Measurements from ENCODE around the gene NADSYN1. TPM values are rescaled to one million over a fixed set of nuclear protein-coding genes. Genes with fewer than 3 reads are reported as not detected.

NADSYN1 gene
- total RNA-seq, 6 experiments from 2014 or later: 39.3 to 48.0 (median 46.7) TPM

DNA sequence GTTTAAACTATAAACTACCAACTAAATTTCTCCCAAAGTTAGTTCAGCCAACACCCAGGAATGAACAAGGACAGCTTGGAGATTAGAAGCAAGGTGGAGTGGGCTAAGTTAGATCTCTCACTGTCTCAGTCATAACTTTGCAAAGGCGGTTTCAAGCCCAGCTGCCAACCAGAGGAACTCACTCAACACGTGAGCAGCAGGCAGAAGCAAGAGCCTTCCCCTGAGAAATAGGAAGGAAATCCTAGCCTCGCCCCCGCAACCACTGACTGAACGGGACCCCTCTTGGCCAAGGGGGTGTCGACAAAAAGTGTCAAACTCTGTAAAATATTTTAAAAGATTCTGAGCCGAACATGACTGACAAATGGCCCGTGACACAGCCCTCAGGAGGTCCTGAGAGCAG is 90.9 kb downstream of the NADSYN1 start:
- TF ChIP-seq, protein P1, sequence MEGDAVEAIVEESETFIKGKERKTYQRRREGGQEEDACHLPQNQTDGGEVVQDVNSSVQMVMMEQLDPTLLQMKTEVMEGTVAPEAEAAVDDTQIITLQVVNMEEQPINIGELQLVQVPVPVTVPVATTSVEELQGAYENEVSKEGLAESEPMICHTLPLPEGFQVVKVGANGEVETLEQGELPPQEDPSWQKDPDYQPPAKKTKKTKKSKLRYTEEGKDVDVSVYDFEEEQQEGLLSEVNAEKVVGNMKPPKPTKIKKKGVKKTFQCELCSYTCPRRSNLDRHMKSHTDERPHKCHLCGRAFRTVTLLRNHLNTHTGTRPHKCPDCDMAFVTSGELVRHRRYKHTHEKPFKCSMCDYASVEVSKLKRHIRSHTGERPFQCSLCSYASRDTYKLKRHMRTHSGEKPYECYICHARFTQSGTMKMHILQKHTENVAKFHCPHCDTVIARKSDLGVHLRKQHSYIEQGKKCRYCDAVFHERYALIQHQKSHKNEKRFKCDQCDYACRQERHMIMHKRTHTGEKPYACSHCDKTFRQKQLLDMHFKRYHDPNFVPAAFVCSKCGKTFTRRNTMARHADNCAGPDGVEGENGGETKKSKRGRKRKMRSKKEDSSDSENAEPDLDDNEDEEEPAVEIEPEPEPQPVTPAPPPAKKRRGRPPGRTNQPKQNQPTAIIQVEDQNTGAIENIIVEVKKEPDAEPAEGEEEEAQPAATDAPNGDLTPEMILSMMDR (IDR thresholded peaks at IDR 0.05): no peak
- DNase-seq: no peak
- Mint-ChIP-seq H3K4me3 (no peak overlapping the region), H3K9me3 (no peaks in the 10 kb centered on the region; the same call in 1 of the 2 replicates), H3K27ac (no peak overlapping the region), H3K36me3 (ENCODE audit: low read depth) (no peaks in the 10 kb centered on the region), H3K27me3 (ENCODE audit: insufficient read depth) (peaks cover 29% of the 10 kb centered on the region), H3K4me1 (ENCODE audit: low read depth) (no peaks in the 10 kb centered on the region)

- Mint-ChIP-seq H3K4me1 (ENCODE audit: low read depth) (no peaks in the 10 kb centered on the region), H3K36me3 (ENCODE audit: low read depth) (no peaks in the 10 kb centered on the region), H3K27me3 (ENCODE audit: insufficient read depth) (peaks cover 28% of the 10 kb centered on the region), H3K9me3 (no peaks in the 10 kb centered on the region; the same call in 1 of the 2 replicates), H3K4me3 (no peak overlapping the region), H3K27ac (no peak overlapping the region)
- DNase-seq: no peak
- TF ChIP-seq, protein P1 (IDR thresholded peaks at IDR 0.05): no peak
These were observed 91.7 kb downstream of the NADSYN1 start for GRCh38 chr11:71544525-71545214.

DNA sequence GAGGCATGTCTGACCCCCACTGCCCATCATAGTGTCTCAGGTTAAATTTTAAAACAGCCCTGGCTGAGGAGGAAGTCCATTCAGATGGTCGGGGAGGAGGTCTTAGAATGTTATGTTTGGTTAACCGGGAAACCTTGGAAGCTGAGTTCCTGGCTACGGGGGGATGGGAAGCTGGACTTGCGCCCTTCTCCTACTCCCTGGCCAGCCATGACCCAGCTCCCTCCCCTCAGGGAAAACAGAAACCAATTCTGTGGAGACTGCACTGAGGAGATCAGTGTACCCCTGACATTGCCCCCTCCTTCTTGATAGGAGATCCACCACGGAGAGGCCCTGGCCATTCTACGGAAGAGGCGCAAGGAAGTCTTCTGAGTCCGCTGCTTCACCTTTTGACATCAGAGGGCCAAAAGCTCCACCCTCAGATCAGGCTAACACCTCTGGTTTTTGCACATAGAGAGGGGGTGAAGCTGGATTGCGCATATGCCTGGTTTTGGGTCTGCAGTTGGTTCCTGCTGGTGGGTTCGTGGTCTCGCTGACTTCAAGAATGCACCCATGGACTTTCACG is 92.5 kb downstream of the NADSYN1 start:
- TF ChIP-seq, protein P1 (IDR thresholded peaks at IDR 0.05): no peak
- Mint-ChIP-seq H3K27me3 (ENCODE audit: insufficient read depth) (peaks cover 26% of the 10 kb centered on the region), H3K36me3 (ENCODE audit: low read depth) (no peaks in the 10 kb centered on the region), H3K9me3 (no peaks in the 10 kb centered on the region; the same call in 1 of the 2 replicates), H3K4me3 (no peak overlapping the region), H3K27ac (no peak overlapping the region), H3K4me1 (ENCODE audit: low read depth) (no peaks in the 10 kb centered on the region)
- DNase-seq: no peak

GRCh38 chr11:71548120-71548519 is 95.1 kb downstream of the NADSYN1 start, which contains the start of gene KRTAP5-9:
Gene KRTAP5-9, plus strand, starts transcription at chr11:71548420. Its CDS starts 238 bp downstream, at chr11:71548658.
- H3K4me1 Mint-ChIP-seq (ENCODE audit: low read depth): no peaks in the 10 kb centered on the region
- TF ChIP-seq, protein P1 (IDR thresholded peaks at IDR 0.05): no peak
- no peak for DNase-seq
- H3K36me3 Mint-ChIP-seq (ENCODE audit: low read depth): no peaks in the 10 kb centered on the region
- H3K4me3 Mint-ChIP-seq: no peak within 1 kb of the TSS
- no peaks in the 10 kb centered on the region; the same call in 1 of the 2 replicates for H3K9me3 Mint-ChIP-seq
- no peak within 1 kb of the TSS for H3K27ac Mint-ChIP-seq
- peaks cover 19% of the 10 kb centered on the region for H3K27me3 Mint-ChIP-seq (ENCODE audit: insufficient read depth)

DNA sequence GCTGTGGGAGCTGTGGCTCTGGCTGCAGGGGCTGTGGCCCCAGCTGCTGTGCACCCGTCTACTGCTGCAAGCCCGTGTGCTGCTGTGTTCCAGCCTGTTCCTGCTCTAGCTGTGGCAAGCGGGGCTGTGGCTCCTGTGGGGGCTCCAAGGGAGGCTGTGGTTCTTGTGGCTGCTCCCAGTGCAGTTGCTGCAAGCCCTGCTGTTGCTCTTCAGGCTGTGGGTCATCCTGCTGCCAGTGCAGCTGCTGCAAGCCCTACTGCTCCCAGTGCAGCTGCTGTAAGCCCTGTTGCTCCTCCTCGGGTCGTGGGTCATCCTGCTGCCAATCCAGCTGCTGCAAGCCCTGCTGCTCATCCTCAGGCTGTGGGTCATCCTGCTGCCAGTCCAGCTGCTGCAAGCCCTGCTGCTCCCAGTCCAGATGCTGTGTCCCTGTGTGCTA is 95.7 kb downstream of the NADSYN1 start:
- Mint-ChIP-seq H3K36me3 (ENCODE audit: low read depth) (no peaks in the 10 kb centered on the region), H3K27me3 (ENCODE audit: insufficient read depth) (peaks cover 14% of the 10 kb centered on the region), H3K4me3 (no peak overlapping the region), H3K4me1 (ENCODE audit: low read depth) (no peaks in the 10 kb centered on the region), H3K9me3 (no peaks in the 10 kb centered on the region; the same call in 1 of the 2 replicates), H3K27ac (no peak overlapping the region)
- TF ChIP-seq, protein P1 (IDR thresholded peaks at IDR 0.05): no peak
- DNase-seq: no peak

Small RNA genes lying within 50 kb of the gene (microRNA-seq; reads per million reads assigned to microRNA genes)
- not detected for gene MIR6754

Other genes with a start within 250 kb of the NADSYN1 start
- gene SHANK2, start 200.6 kb upstream of the NADSYN1 start, total RNA-seq (2021; fragmentation: NEBNext Ultra II Directional; extraction: Animal tissue kit (Norgen Biotek cat#: 25700)): 1 to 10 TPM in 3 of 6 experiments, under 1 TPM in 3; 0.77 to 2.0 (median 1.0) TPM
- gene DHCR7, start 4.8 kb upstream of the NADSYN1 start, total RNA-seq (2021; fragmentation: NEBNext Ultra II Directional; extraction: Animal tissue kit (Norgen Biotek cat#: 25700)): 10 to 100 TPM; 44.6 to 55.9 (median 48.9) TPM
- gene KRTAP5-7, start 74.1 kb downstream of the NADSYN1 start, total RNA-seq (2021; fragmentation: NEBNext Ultra II Directional; extraction: Animal tissue kit (Norgen Biotek cat#: 25700)): not detected
- not detected for gene KRTAP5-8, start 84.8 kb downstream of the NADSYN1 start, total RNA-seq (2021; fragmentation: NEBNext Ultra II Directional; extraction: Animal tissue kit (Norgen Biotek cat#: 25700))
- gene KRTAP5-9, start 95.2 kb downstream of the NADSYN1 start, total RNA-seq (2021; fragmentation: NEBNext Ultra II Directional; extraction: Animal tissue kit (Norgen Biotek cat#: 25700)): under 1 TPM in 1 of 6 experiments, not detected in 5; 0.26 TPM
- not detected for gene KRTAP5-10, start 112.4 kb downstream of the NADSYN1 start, total RNA-seq (2021; fragmentation: NEBNext Ultra II Directional; extraction: Animal tissue kit (Norgen Biotek cat#: 25700))
- gene KRTAP5-11, start 129.7 kb downstream of the NADSYN1 start, total RNA-seq (2021; fragmentation: NEBNext Ultra II Directional; extraction: Animal tissue kit (Norgen Biotek cat#: 25700)): not detected